Cortex of kidney (tissue), 1 donor: ENCODE data around the gene UPK3A.

Source experiments
- DNase-seq: peaks from one replicate; lab custom pipeline; 2025; lab: John Stamatoyannopoulos, UW

Gene UPK3A

DNA sequence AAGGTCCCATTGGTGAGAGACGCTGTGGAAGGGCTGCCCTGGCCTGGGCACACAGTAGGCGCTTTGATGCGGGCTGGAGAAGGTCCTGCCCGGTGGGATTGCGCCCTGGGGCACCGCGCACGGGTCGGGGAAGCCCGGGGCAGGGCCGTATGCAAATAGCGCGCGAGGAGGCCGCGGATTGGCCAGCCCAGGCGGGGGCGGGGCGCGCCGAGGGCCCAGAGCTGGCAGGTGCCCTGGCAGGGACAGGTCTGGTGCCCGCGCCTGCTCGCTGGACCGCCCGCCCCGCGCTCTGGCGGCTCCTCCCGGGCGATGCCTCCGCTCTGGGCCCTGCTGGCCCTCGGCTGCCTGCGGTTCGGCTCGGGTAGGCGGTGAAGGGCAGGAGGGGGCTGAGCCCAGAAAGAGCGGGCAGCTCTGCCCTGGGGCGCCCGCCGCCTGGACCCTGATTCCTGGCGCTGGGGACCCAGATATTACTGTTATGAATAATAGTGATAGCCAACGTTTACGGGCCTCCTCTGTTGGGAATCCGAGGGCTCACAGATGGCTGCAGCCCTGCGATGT, at the start of gene UPK3A:
Gene UPK3A (plus strand): TSS at position 245 of the 558 bp plus-strand sequence. CDS start 65 bp downstream, at position 310.
- DNase-seq = no peak

GRCh38 chr22:45235101-45235777, 49.5 kb upstream of the UPK3A start:
- no peak for DNase-seq

DNA sequence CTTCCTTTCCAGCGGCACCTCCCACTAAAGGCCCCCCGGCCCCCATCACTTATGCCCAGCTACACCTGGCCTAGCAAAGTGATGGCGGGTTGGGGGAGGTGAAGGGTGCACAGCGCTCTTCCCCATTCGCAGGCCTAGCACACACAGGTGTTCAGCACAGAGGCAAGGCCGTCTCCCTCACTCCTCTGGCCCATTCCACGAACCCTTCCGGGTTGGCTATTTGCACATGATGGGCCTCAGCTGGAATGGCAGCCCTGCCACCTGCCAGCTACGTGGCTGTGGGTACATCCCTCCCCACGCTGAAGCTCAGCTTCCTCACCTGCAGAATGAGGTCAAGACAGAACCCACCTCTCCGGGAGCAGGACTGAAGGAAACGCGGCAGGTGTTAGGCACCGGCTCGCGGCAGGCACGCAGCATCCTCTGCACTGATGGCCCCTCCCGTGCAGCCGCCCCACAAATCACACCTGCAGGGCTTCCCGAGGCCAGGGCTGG, 48.9 kb upstream of the UPK3A start:
- no peak for DNase-seq

- no peak for DNase-seq
Observed at GRCh38 chr22:45237065-45237990, 47.4 kb upstream of the UPK3A start.

DNA sequence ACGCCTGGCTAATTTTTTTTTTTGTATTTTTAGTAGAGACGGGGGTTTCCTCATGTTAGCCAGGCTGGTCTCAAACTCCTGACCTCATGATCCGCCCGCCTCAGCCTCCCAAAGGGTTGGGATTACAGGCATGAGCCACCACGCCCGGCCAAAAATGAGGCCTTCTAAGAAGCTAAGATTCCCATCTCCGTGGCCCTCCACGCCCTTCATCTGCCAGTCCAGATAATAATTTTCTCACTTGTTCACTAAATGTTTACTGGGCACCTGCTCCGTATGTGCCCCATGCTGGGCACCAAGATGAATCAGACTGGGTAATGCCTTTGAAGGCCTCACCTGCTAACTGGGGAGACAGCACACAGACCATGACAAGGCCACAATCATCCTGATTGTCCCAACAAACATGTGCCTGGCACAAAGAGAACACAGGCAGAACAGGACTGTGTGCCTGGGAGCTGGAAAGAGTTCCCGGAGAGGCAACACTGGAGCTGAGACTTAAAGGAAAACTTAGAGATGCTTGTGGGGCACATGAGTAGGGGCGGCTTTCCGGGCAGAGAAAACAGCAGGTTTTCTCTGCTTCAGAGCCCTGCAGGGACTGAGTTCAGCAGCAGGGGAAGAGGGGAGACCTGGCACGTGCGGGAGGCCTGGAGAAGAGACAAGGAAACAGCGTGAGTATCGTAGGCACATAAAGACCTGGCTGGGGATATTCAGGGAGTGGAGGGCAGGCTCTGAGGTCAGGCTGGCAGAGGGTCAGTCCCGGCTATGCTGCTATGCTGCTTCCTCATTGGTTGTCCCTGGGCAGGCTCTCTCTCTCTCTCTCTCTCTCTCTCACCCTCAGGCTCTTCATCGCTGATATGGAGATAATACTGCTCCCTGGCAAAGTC, 46.4 kb upstream of the UPK3A start:
- no peak for DNase-seq

DNA sequence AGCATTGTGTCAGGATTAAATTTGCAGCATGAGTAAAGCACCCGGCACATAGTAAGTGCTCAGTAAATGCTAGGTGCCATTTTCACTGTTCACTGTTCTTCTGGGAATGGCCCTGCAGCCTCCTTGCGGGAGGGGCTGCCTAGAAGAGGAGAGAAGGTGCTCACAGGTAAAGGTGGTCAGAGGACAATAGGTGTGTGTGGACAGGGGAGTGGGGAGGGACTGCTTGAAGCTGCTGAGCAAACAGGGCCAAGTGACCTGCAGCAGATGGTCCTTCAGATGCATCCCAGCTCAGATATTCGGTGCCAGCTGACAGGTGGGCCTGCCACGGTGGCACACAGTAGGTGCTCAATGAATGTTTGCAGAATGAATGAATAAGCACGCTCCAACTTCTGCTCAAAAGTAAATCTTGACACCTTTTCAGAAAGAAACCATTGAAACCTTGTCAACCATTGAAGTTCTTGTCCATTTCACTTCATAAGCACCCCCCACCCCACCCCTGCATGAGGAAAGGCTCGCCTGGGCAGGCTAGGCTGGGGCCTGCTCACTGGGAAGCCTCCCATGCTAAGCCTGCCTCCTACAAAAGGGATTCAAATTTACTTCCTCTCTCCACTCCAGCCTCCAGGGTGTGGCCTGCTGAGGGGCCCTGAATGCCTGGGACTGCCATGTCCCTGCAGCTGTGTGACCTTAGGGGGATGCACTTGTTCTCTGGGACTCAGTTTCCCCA, 45.6 kb upstream of the UPK3A start:
- no peak for DNase-seq

DNA sequence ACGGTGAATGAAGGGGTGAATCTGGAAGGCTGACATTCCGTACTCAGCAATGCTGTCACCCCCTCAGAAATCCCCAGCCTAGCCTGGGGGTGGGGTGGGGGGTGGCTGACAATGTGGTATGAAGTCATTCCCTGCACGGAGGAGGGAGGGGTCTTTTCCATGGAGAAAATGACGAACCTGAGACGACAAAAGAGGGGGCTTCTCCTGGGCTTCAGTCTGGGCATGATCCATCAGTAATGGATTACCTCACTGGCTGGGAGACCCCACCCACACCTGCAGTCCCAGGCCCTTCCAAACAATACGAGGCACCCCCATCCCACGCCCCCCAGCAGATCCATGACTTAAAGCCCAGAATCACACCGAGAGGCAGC, 45.1 kb upstream of the UPK3A start:
- no peak for DNase-seq

- no peak for DNase-seq
Observed at GRCh38 chr22:45240104-45240809, 44.5 kb upstream of the UPK3A start.

DNA sequence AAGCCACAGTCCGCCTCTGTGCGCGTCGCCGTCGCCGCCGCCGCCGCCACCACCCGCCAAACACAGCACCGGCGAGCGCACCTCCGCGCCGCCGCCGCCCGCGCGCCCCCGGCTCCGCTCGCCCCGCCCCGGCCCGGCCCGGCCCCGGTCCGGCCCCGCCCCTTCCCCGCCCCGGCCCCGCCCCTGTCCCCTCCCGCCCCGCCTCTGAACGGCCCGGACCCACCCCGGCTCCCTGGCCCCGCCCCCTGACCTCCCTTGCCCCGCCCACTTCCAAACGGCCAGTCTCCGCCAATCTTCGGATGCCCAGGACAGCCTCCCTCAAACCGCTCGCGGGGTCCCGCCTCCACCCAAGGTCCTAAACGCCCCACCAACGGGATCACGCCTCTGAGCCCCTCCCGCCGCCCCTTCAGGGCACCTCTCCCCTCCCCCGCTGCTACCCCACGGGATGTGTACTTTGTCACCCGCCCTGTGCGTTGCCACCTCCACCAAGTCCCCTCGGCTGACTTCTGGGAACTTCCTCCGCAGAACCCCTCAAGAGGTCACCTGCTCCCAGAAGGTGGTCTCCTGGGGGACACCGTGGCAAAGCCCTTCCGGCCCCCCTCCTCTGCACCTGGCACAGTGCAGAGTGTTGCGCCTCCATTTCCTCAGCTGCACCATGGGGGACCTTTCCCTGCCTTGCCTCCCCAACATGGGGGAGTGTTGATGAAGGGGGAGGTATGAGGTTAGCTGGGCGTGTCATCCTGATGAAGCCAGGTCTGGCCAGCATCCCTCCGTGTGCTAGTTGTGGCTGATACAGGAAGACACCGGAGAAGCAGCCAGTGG, 43.7 kb upstream of the UPK3A start, which contains the start of gene KIAA0930:
Gene KIAA0930 (minus strand): TSS at position 85 of the 822 bp plus-strand sequence. CDS start 191 bp downstream, outside the sequence.
- DNase-seq = no peak

GRCh38 chr22:45242778-45243191, 42.0 kb upstream of the UPK3A start:
- DNase-seq = no peak

- no peak for DNase-seq
Observed at GRCh38 chr22:45244916-45245315, 39.8 kb upstream of the UPK3A start.

DNA sequence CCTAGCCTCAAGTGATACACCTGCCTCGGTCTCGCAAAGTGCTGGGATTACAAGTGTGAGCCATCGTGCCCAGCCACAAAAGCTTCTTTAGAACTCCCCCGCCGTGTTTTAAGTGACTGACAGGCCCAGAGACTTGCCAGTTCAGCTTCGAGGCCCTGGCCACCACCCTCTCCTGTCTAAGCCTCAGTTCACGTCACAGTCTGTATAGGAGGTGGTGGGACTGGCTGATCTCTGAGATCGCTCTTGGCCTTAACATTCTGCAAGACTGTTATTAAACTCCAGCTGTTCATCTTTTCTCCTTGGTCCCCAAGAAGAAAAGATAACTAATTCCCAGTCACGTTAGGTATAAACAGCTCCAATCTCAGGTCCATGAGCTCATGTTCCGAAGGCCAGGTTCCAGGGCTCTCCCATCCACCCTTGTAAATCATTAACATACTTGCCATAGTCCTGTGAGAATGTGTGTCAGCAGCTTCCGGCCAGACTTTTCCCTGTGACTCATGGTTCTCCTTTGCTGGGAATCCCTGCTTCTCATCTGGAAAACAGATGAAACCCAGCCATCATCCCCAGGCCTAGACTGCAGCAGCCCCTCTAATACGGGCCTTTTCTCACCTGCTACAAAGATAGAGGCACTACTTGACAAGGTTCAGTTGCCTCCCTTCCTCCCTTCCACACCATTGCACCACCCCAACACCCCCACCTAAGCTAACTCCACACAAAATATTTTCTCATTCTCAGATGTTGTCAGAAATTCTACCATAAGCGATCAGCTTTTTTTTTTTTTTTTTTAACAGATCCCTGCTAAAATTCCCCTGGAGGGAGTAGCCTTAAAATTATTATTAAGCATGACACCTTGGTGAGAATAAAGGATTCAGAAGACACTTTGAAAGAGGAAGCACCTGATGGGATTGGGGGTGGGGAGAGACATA, 38.4 kb upstream of the UPK3A start:
- DNase-seq = no peak

DNA sequence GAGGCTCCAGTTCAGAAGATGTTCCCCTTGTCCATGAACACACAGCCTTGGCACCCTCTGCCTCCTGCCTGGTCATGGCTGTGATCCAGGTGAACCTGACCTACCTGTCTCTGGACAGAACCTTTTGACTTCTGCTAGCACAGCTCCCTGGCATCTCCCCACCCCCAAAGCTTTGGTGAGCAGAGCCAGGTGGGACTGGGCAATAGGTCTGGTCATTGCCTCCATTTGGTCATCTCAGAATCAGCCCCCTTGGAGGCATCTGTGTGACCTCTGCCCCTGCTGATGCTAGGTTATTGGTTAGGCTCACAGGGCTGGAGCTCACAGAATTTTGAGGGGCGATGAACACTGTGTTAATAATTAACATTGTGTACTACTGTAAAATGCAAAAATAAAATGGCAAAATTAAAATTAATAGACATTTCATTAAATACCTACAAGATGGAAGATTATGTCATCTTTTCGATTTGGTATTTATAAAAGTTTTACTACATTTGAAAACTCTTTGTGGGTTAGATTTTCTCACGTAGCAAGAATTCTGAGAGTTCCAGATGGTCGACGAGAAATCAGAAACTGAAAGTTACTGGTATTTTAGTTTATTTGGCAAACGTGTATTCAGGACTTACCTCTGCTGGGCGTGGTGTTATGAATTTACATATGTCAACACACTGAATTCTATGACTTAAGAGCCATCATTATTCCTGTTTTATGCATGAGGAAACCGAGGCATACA, 35.8 kb upstream of the UPK3A start:
- no peak for DNase-seq

- DNase-seq = no peak
Observed at GRCh38 chr22:45251825-45252224, 32.9 kb upstream of the UPK3A start.

DNA sequence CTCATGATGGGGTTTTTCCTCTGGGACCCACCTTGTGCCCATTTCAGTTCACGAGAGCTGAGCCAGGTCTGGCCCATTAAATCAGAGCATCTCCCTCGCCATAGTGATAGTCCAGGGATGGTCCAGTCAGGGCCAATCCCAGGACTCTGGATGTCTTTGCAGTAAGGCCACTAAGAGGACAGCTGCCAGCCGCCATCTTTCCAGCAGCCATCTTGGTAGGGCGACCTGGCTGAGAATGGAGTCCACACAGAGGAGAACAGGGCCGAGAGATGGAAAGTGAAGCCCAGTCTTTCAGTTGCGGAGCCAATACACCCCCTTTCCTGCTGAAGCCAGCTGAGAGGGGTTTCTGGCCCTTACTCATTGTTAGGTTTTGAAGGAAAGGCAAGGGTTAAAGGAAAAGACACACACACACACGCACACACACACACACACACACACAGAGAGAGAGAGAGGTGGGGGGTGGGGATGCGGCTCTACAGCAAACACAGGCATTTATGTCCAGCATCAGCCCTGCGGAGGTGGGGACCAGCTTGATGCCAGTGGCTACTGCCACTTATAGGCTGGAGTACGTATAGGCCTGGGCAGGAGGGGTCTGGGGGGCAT, 31.6 kb upstream of the UPK3A start:
- DNase-seq = no peak

- no peak for DNase-seq
Observed at GRCh38 chr22:45254388-45254787, 30.4 kb upstream of the UPK3A start.

GRCh38 chr22:45254789-45255278, 29.9 kb upstream of the UPK3A start:
- no peak for DNase-seq
